GM18867 (cell line): ENCODE results near the gene MARF1.

ENCODE experiments used
- ATAC-seq: cut with Tn5 transposase; IDR thresholded peaks from one replicate; pipeline ENCODE4 v1.9.1; 2021; ENCODE audit warnings: mild to moderate bottlenecking, moderate library complexity; ENCODE audit not compliant: unreplicated experiment

Gene MARF1

GRCh38 chr16:15602285-15603044 lies 40.5 kb downstream of the MARF1 start:
- ATAC-seq = no peak

DNA sequence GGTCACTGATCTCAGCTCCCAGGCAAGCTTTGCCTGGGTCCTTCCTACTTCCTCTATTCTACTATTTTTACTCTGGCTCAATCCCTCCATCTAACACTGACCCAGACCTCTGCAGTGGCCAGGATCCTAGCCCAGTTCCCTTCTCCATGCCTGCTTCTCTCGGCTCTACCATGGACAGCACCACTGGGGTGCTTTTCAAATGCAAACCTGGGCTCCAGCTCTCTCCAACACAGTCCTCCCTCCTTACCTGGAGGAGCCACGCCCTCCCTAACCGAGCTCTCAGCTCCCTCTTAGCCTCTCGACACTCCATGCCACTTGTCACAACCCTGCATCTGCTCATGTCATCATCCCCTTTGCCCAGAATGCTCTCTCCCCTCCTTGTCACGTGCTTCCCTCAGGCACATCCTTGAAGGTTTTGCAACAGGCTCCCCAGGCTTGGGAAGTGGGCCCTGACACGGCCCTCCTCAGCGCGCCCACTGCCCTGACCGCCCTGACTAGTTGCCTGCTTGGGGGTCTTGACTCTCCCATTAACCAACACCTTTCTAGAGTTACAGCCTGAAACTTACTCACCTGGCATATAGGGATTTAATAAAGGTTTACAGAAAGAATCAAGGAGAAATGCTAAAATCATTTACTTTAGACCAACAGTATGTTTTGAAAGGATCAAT lies 41.6 kb downstream of the MARF1 start:
- no peak for ATAC-seq

GRCh38 chr16:15599303-15600070 lies 43.5 kb downstream of the MARF1 start:
- ATAC-seq = no peak

DNA sequence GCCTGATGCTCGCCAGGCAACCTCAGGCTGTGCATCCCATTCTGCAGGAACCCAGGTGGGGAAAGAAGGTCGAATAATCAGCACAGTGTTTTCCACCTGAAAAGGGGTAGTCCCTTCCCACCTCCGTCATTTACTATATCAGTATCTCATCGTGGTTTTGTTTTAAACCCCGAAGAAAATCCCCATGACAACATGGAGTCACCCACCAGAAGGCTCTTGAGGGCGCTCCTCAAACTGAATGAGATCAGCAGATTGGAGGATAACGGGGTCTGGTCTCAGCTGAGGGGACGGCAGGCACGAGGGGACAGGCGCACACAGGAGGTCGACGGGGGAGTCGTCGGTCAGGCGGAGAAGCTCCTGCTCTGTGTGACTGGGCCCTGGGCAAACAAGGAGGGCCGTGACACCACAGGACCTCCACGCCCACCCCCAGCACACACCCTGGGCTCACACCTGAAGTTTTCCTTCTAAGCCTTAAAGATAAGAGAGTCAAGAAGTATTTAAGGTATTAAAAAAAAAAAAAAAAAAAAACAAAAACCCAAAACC lies 44.2 kb downstream of the MARF1 start:
- no peak for ATAC-seq

DNA sequence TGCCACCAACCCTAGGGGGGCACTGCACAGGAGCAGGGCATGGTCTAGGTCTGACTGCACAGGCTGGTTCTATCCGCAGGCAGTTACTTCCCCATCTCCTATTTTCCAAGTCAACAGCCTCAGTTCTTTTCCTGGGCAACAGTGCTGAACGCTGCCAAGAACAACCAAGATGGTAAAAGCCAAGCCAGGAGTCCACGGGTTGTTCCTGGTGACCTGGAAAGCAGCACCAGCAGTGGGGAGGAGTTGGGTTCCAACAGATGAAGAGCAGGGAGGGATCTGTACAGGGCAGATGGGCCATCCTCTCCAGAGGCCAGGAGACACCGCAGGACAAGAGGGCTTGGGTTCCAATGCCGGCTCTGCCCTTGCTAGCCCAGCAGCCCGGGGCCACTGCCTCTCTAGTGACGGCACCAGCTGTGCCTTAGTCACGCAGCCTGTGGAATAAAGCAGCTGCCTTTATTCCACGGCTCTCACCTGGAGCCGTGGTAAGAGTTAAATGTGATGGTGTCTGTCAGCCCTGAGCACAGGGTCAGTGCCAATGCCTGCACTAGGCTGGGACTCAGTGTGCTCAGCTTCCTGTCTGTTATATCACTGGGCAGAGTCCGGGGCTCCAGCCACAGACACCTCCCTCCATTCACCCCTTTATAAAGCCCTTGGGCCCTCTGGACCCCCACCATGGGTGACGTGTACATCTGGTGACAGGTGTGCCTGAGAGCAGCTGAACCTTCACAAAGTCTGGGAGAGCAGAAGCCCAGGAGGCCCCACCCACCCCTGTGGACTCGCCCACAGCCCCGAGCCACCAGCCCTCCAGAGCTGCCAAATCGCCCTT lies 44.9 kb downstream of the MARF1 start:
- no peak for ATAC-seq

- ATAC-seq = no peak
Observed at GRCh38 chr16:15597135-15597534, 45.8 kb downstream of the MARF1 start.

DNA sequence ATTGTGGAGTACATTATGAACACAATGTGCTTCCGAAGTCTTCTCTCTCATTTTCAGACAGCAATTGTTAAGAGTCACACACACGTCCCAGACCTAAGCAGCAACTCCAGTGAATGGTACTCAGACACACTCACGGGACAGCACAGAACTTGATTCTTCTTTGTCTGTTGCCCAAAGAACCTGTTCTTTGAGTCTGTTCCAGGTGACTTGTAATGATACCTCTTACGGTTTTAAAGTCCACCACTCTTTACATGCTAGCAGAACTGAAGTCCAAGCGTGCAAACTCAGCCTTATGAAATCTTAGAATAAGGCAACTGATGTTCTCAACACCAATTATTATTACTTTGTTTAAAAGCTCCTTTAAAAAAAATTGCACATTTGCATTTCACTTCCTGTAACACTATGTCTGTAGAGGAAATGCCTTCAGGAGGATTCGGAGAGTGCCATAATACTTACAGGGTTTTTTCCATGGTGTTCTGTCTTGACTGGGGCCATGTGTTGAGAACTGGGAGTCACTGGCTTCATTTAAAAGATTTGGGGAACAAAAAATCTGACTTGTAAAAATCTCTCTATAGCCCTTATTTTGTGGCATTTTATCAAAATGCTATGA lies 48.1 kb downstream of the MARF1 start:
- no peak for ATAC-seq

DNA sequence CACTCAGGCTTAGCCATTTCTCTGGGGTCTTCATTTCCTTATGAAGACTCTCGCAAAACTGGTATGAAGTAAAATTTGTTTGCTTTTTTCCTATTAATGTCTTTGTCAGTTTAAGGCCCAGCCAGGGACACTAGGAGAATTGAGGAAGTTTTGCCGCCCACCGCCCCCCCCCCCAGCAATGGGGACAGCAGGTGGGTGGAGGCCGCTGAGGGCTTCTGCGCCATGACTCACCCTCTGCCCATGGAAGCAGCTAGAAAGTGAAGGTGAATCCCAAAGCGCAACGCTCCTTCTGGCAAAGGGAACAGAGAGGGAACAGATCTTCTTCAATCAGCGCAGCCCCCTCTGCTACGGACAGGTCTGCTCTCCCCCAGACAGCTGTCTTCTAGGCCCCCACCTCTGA lies 49.7 kb downstream of the MARF1 start:
- no peak for ATAC-seq

DNA sequence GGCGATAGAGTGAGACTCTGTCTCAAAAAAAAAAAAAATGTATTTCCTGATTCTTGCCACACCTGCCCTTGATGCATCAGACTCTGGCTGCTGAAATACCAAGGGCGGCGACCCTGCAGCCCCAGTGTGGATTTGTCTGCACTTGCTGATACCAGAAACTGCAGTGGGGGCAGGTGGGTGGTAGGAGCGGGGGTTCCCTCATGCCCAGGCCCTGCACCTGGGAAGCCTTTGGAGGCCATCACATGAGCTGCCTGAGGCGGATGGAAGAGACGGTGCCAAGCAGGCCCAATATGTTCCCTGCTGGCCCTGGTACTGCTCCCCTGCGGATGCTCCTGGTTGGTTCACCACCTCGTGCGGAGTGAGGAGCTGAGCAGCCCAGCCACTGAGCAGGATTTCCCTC lies 50.6 kb downstream of the MARF1 start:
- no peak for ATAC-seq

- no peak for ATAC-seq
Observed at GRCh38 chr16:15587152-15587825, 55.7 kb downstream of the MARF1 start.

GRCh38 chr16:15586716-15587115 lies 56.2 kb downstream of the MARF1 start:
- ATAC-seq = no peak

DNA sequence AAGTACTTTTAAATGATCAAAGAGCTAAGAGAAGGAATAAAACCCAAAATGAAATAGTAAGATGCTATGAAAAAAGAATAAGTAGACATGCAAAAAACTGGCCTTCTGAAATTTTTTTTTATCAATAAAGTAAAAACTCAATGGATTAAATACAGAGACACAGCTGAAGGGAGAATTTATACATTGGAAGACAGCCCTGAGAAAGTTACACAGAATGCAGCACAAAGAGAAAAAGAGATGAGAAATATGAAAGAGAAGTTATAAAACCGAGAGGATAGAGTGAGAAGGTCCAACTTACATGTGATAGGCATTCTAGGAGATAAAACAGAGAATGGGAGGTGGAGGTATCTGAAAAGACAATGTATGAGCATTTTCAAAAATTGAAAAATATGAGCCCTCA lies 57.0 kb downstream of the MARF1 start:
- ATAC-seq = no peak

- ATAC-seq = no peak
Observed at GRCh38 chr16:15583526-15583925, 59.4 kb downstream of the MARF1 start.

DNA sequence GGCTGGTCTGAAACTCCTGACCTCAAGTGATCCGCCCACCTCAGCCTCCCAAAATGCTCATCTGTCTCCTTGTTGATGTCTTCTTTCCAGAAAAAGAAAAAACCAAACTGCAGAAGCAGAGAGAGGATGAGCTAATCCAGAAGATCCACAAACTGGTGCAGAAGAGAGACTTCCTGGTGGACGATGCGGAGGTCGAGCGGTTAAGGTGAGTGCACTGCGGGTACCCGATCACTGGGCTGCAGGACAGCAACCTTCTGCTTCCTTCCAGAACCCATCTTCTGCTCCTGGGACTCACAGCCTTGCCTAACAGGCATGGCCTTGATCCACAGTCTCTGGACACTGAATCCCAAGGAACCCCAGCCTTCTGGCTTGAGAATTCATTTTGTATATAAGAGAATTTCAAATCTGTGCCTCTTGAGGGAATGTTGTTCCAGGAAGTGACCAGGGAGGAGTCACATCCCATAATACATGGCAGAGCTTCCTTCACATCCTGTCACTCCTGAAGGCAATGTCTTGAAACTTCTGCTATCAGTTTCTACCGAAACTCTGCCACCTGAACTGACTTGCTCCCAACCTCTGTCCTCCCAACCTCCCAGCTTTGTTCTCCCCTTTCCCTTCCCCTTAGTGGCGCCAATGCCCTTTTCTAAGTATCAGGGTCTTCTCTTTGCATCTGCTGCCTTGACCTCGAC lies 61.7 kb downstream of the MARF1 start:
- ATAC-seq = no peak

DNA sequence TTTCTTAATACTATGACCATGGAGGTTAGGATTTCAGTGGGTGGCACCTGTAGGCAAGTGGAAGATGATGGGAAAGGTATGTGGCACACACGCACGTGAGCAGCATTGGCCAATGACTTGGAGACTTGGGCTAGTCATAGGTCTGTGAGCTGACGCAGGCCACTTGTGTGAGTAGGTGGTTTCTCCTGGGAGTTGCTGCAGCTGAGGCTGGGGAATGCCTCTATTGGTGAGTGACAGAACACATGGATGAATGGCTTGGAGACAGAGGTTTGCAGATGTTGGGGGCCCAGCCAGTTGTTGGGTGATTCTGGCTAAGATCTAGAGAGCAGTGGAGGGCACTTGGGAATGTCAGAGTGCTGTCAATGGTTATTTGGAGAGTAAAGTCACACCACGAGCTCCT lies 64.1 kb downstream of the MARF1 start:
- no peak for ATAC-seq

- no peak for ATAC-seq
Observed at GRCh38 chr16:15576960-15577958, 65.7 kb downstream of the MARF1 start.

DNA sequence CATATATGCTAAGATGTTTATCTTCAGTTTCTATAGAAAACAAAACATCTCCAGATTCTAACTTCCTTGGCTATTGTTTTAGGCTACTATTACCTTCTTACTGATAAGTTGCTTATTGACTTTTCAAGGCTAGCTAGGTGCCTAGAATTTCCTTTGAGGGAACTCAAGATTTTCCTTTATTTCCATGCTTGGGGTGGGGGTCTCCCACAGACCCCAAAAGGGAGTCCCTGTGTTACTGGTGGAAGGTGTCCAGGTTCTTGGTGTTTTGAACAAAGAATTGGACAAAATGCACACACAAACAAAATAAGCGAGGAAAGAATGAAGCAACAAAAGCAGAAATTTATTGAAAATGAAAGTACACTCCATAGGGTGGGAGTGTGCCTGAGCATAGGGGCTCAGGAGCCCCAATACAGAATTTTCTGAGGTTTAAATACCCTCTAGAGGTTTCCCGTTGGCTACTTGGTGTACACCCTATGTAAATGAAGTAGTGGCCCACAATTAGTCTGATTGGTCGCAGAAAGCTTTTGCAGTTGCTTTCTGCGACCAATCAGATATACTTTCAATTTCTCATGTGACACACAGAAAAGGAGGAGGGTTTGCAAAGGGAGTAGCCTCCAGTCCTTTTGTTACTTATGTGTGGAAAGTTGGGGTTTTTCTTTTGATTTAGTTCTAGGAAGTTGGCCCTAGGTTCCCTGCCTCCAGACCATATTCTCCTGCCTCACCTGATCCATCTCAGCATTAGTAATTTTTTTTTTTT lies 67.5 kb downstream of the MARF1 start:
- no peak for ATAC-seq
